Activated naive CD8-positive, alpha-beta T cell treated with anti-CD3 and anti-CD28 coated beads, Interleukin-2, amount 50 U/mL, for 24 hours (primary cell): ENCODE measurements around the gene LYPD8.

Experiments
- ATAC-seq: fragments of 150-1000 bp; cut with Tn5 transposase; one replicate; pipeline ENCODE4 v1.10.0; 2021
- DNase-seq: peaks from one replicate; pipeline ENCODE4 v3.0.0; 2021
- H3K27ac Mint-ChIP-seq: one replicate; pipeline ENCODE4 v1.8.0; 2021; ENCODE audit warnings: mild to moderate bottlenecking, mixed read lengths
- H3K27me3 Mint-ChIP-seq: one replicate; pipeline ENCODE4 v1.8.0; 2021; ENCODE audit warnings: mixed read lengths
- H3K36me3 Mint-ChIP-seq: one replicate; pipeline ENCODE4 v1.8.0; 2021; ENCODE audit warnings: low read depth, mixed read lengths
- H3K4me1 Mint-ChIP-seq: one replicate; pipeline ENCODE4 v1.8.0; 2021; ENCODE audit warnings: mixed read lengths
- H3K4me3 Mint-ChIP-seq: one replicate; pipeline ENCODE4 v1.8.0; 2021; ENCODE audit warnings: mild to moderate bottlenecking, moderate library complexity, mixed read lengths
- H3K9me3 Mint-ChIP-seq: one replicate; pipeline ENCODE4 v1.8.0; 2021; ENCODE audit warnings: mixed read lengths

Gene LYPD8

DNA sequence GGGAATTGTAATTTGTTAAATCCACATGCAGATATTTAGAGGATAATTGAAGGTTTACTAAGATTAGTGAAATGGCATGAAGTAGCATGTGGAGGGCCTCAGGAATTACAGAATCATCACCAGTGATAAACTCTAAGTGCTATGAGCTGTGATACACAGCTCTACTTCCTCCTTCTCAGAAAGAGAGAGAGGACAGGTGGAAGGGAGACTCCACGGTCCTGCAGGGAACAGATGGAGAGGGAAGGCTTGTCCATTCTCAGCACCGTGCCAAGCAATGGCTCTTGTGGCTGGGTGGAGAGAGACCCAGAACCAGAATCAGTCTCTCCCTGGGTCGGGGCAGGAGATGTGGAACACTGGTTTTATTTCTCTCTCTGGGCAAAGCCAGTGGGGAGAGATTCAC is 27.8 kb upstream of the LYPD8 start:
- Mint-ChIP-seq H3K27me3 (peaks cover 9% of the 10 kb centered on the region), H3K4me3 (no peak overlapping the region), H3K9me3 (peaks cover 6% of the 10 kb centered on the region), H3K4me1 (peaks cover 7% of the 10 kb centered on the region), H3K36me3 (peaks cover 5% of the 10 kb centered on the region), H3K27ac (no peak overlapping the region)
- ATAC-seq, result no peak
- no peak for DNase-seq

DNA sequence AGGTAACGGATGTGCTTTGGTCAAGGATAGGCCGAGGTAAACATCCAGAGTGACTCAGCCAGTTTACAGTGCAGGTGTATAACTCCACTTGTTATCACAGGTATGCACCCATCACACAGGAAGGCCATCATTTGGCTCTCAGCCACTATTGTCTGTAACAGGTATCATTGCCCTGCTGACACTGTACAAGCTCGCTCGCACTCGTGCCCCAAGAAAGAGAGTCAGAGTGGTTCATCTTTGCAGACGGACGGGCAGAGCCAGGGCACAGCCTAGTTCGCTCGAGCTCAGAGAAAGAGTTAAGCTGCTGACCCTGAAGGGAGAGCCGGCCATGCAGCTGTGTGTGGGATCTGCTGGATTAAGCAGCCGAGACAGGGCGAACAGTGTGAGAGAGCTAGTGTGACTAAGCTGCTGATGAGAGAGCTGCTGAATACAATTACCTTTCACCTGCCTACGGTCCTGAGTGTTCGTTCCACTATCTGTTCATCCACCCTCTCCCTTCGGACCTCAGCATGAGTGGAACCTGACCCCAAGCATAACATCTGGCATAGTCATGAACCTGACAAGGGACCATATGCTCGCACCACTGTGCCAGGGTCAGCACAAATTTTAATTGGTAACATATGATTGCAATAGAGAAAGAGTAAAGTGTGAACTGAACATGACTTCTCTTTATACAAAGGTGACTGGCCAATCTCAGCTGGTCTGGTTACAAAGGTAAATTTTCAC is 27.0 kb upstream of the LYPD8 start:
- Mint-ChIP-seq H3K9me3 (peaks cover 9% of the 10 kb centered on the region), H3K36me3 (peaks cover 7% of the 10 kb centered on the region), H3K27me3 (peaks cover 9% of the 10 kb centered on the region), H3K27ac (no peak overlapping the region), H3K4me3 (no peak overlapping the region), H3K4me1 (peaks cover 7% of the 10 kb centered on the region)
- ATAC-seq (no peak), DNase-seq (no peak)

DNA sequence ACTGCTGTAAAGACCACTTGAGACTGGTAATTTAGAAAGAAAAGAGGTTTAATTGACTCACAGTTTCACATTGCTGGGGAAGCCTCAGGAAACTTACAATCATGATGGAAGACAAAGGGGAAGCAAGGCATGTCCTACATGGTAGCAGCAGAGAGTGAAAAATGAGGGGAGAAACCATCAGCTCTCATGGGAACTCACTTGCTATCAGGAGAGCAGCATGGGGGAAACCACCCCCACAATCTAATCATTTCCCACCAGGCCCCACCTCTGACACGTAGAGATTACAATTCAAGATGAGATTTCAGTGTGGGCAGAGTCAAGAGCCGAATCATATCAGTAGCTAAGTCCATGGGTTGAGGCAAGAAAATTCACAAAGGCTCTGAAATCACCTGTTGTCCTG is 23.8 kb upstream of the LYPD8 start:
- Mint-ChIP-seq H3K4me3 (no peak overlapping the region), H3K27ac (peak overlapping the region; percentile 5), H3K4me1 (peaks cover 7% of the 10 kb centered on the region), H3K36me3 (peaks cover 12% of the 10 kb centered on the region), H3K27me3 (peaks cover 9% of the 10 kb centered on the region), H3K9me3 (peaks cover 21% of the 10 kb centered on the region)
- DNase-seq (no peak), ATAC-seq (peak; percentile 46)

DNA sequence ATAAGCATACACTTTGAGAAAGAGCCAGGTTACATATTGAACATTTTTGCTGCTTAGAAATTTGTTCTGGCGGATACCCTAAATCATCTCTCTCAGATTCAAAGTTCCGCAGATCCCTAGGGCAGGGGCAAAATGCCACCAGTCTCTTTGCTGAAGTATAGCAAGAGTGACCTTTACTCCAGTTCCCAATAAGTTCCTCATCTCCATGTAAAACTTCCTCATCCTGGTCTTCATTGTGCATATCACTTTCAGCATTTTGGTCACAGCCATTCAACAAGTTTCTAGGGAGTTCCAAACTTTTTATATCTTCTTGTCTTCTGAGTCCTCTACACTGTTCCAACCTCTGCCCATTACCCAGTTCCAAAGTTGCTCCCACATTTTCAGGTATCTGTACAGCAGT is 23.3 kb upstream of the LYPD8 start:
- ATAC-seq (no peak), DNase-seq (no peak)
- H3K27me3 Mint-ChIP-seq, result peaks cover 9% of the 10 kb centered on the region
- peak overlapping the region; percentile 5 for H3K27ac Mint-ChIP-seq
- H3K4me1 Mint-ChIP-seq, result peaks cover 7% of the 10 kb centered on the region
- H3K4me3 Mint-ChIP-seq, result no peak overlapping the region
- H3K36me3 Mint-ChIP-seq, result peaks cover 12% of the 10 kb centered on the region
- H3K9me3 Mint-ChIP-seq, result peaks cover 21% of the 10 kb centered on the region

DNA sequence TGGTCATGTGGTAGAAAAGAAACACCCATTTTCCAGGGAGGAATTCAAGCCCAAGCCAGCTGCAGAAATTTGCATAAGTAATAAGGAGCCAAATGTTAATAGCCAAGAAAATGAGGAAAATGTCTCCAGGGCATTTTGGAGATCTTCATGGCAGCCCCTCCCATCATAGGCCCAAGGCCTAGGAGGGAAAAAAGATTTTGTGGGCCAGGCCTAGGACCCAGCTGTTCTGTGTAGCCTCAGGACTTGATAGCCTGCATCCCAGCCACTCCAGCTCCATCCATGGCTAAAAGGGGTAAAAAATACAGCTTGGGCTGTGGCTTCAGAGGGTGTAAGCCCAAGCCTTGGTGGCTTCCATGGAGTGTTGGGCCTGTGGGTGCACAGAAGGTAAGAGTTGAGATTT is 21.4 kb upstream of the LYPD8 start:
- no peak for ATAC-seq
- H3K4me1 Mint-ChIP-seq, result peaks cover 7% of the 10 kb centered on the region
- H3K27ac Mint-ChIP-seq, result no peak overlapping the region
- peaks cover 12% of the 10 kb centered on the region for H3K36me3 Mint-ChIP-seq
- H3K4me3 Mint-ChIP-seq, result no peak overlapping the region
- H3K27me3 Mint-ChIP-seq, result peaks cover 5% of the 10 kb centered on the region
- DNase-seq, result no peak
- peaks cover 21% of the 10 kb centered on the region for H3K9me3 Mint-ChIP-seq

DNA sequence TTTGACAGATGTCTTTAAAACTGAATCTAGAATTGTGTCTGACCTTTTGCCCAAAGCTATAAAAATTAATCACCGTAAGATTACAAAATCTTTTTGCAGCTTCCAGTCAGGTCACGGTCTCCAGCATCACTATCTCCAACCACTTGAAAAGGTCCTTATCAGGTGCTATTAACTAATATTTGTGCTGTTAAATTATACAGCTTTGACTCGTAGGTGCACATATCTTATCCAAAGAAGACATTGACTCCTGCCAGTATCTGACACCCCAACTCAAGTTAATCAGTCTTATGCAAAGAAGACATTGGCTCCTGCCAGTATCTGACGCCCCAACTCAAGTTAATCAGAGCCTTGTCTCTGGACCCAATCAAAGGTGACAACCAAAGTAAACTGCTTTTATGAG is 19.9 kb upstream of the LYPD8 start:
- H3K4me3 Mint-ChIP-seq, result no peak overlapping the region
- DNase-seq (no peak), ATAC-seq (no peak)
- H3K27me3 Mint-ChIP-seq, result peaks cover 2% of the 10 kb centered on the region
- peaks cover 15% of the 10 kb centered on the region for H3K9me3 Mint-ChIP-seq
- peaks cover 7% of the 10 kb centered on the region for H3K4me1 Mint-ChIP-seq
- H3K36me3 Mint-ChIP-seq, result peaks cover 7% of the 10 kb centered on the region
- no peak overlapping the region for H3K27ac Mint-ChIP-seq

DNA sequence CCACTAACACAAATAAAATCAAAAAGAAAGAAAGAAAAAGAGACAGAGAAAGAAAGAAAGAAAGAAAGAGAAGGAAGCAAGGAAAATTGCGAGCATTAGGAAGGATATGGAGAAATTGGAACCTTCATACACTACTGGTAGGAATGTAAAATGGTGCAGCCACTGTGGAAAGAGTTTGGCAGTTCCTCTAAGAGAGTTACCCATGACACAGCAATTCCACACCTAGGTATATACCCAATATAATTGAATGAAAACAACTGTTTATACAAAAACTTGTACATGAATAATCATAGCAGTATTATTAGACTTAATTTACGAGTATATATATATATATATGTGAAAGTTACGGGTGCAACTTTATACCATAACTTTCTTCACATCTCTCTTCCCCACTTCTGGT is 4.1 kb upstream of the LYPD8 start:
- Mint-ChIP-seq H3K4me3 (no peak overlapping the region), H3K9me3 (peaks cover 9% of the 10 kb centered on the region), H3K36me3 (peaks cover 2% of the 10 kb centered on the region), H3K27me3 (peaks cover 8% of the 10 kb centered on the region), H3K27ac (no peak overlapping the region), H3K4me1 (no peaks in the 10 kb centered on the region)
- ATAC-seq (no peak), DNase-seq (no peak)

DNA sequence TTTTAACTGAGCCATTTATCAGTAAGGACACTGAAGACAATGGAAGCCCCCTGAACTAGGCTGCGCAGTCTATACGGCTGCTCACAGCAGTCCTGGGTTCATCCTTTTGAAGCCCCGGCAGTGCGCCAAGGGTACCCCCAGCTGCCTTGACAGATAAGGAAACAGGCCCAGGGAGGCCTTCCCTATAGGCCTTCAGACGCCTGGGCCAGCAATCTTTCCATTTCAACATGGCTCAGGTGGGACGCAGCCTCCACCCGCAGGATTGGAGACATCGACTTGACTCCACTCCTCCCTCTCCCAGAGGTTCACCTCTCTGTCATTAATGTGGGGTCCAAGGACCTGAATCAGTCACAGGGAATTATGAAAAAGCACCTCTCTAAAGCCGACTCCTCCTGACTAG is 2.8 kb upstream of the LYPD8 start:
- DNase-seq, result no peak
- H3K27ac Mint-ChIP-seq, result no peak overlapping the region
- no peak for ATAC-seq
- H3K36me3 Mint-ChIP-seq, result peaks cover 2% of the 10 kb centered on the region
- H3K4me3 Mint-ChIP-seq, result no peak overlapping the region
- H3K9me3 Mint-ChIP-seq, result peaks cover 9% of the 10 kb centered on the region
- H3K4me1 Mint-ChIP-seq, result no peaks in the 10 kb centered on the region
- H3K27me3 Mint-ChIP-seq, result peaks cover 8% of the 10 kb centered on the region

DNA sequence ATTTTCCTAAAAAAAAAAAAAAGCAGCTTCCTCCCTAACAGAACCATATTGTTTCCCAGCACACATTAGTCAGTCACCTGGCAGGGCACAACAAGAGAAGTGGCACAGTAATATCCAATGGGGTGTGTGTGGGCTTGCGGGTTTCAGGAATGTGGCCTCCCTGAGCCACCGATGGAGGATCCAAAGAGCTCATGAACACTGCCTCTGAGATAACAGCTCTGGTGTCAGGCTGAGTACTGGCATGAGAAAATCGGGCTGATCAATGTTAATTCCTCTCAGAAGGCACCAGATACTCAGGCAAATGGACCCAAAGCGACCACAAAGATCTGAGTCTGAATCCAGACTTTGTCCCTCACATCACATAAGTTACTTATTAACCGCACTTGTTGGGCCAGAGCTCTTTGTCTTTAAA is 2.2 kb upstream of the LYPD8 start:
- DNase-seq (no peak), ATAC-seq (no peak)
- H3K27ac Mint-ChIP-seq, result no peak overlapping the region
- no peaks in the 10 kb centered on the region for H3K4me1 Mint-ChIP-seq
- peaks cover 2% of the 10 kb centered on the region for H3K36me3 Mint-ChIP-seq
- peaks cover 9% of the 10 kb centered on the region for H3K9me3 Mint-ChIP-seq
- peaks cover 8% of the 10 kb centered on the region for H3K27me3 Mint-ChIP-seq
- H3K4me3 Mint-ChIP-seq, result no peak overlapping the region

DNA sequence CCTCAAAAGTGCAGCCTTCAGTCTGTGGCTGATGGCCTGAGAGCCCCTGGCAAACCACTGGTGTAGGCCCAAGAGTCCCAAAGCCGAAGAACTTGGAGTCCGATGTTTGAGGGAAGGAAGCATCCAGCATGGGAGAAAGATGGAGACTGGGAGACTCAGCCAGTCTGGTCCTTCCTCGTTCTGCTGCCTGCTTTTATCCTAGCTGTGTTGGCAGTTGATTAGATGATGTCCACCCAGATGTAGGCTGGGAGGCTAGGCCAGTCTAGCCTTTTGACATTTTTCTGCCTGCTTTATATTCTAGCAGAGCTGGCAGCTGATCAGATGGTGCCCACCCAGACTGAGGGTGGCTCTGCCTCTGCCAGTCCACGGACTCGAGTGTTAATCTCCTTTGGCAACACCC is 1.1 kb upstream of the LYPD8 start:
- peaks cover 9% of the 10 kb centered on the region for H3K9me3 Mint-ChIP-seq
- H3K4me3 Mint-ChIP-seq, result no peak overlapping the region
- no peaks in the 10 kb centered on the region for H3K4me1 Mint-ChIP-seq
- ATAC-seq, result no peak
- no peak overlapping the region for H3K27ac Mint-ChIP-seq
- H3K27me3 Mint-ChIP-seq, result peaks cover 8% of the 10 kb centered on the region
- H3K36me3 Mint-ChIP-seq, result peaks cover 2% of the 10 kb centered on the region
- DNase-seq, result no peak

DNA sequence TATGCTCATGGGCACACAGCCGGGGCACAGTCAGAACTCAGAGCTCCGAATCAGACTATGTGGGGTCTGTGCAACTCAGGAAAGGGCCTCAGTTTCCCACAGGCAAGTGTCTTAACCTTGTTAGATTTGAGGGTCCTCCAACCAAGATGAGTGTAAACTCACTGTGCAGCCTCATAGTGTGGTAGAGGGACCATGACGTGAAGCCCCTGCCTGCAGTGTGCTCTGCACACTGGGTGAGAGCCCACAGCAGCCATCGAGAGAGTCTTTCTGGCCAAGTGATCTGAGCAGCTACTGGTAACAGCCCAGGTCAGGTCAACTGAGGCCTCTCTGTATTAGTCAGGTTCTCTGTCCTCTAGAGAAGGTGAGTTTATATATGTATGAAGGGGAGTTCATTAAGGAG is 592 bp upstream of the LYPD8 start:
- peaks cover under 1% of the 10 kb centered on the region for H3K36me3 Mint-ChIP-seq
- peaks cover 4% of the 10 kb centered on the region for H3K27me3 Mint-ChIP-seq
- DNase-seq (no peak), ATAC-seq (no peak)
- no peak overlapping the region for H3K4me3 Mint-ChIP-seq
- peaks cover 3% of the 10 kb centered on the region for H3K4me1 Mint-ChIP-seq
- H3K27ac Mint-ChIP-seq, result no peak overlapping the region
- peaks cover 4% of the 10 kb centered on the region for H3K9me3 Mint-ChIP-seq

DNA sequence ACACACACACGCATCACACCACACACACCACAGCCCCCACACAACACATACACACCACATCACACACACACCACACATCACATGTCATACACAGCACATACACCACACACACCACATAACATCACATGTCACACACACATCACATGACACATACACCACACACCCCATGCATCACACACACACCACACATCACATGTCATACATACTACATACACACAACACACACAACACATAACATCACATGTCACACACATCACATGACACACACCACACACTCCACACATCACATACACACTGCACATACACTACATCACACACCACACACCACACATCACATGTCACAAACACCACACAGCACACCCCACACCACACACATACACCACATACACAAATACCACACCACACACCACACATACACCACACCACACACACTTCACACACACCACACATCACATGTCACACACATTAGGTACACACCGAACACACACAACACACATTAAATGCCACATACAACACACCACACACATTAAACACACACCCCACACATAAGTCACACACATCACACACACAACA is 1.8 kb downstream of the LYPD8 start:
- Mint-ChIP-seq H3K27me3 (no peaks in the 10 kb centered on the region), H3K4me1 (peaks cover 10% of the 10 kb centered on the region), H3K9me3 (no peaks in the 10 kb centered on the region), H3K27ac (no peak overlapping the region), H3K4me3 (no peak overlapping the region), H3K36me3 (no peaks in the 10 kb centered on the region)
- ATAC-seq, result no peak
- no peak for DNase-seq

DNA sequence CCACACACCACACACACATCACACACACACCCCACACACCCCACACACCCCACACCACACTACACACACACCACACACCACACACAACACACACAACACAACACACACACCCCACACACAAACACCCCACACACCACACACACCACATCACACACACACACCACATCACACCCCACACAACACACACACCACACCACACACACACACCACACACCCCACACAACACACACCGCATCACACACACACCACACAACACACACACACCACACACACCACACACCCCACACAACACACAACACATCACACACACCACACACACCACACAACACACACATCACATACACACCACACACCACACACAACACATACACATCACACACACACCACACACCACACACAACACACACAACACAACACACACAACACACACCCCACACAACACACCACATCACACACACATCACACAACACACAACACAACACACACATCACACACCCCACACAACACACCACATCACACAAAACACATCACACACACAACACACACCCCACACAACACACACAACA is 2.4 kb downstream of the LYPD8 start:
- no peak for DNase-seq
- no peak overlapping the region for H3K4me3 Mint-ChIP-seq
- peaks cover 10% of the 10 kb centered on the region for H3K4me1 Mint-ChIP-seq
- H3K36me3 Mint-ChIP-seq, result no peaks in the 10 kb centered on the region
- no peak for ATAC-seq
- no peaks in the 10 kb centered on the region for H3K27me3 Mint-ChIP-seq
- no peak overlapping the region for H3K27ac Mint-ChIP-seq
- no peaks in the 10 kb centered on the region for H3K9me3 Mint-ChIP-seq

DNA sequence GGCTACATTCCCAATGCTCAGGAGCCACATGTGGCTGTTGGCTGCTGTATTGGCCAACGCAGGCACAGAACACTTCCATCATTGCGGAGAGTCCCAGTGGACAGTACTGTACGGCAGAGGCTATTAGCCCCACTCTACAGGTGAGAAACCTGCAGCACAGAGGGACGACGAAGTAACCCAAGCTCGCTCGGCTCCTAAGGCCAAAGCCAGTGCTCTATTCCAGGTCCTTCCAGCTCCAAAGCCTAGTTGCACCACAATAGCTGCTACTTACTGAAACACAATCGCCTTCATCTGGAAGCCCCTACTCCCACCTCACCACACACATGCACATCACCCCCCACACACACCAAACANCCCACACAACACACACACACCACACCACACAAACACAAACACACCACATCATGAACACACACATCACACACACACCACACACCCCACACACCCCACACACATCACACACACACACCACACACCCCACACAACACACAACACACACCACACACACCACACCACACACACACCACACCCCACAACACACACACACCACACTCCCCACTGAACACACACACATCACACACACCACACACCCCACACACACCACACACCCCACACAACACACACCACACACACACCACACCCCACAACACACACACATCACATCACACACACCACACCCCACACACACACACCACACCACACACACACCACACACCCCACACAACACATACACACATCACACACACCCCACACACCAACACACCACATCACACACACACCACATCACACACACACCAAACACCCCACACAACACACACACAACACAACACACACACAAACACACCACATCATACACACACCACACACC is 3.2 kb downstream of the LYPD8 start:
- peaks cover 10% of the 10 kb centered on the region for H3K4me1 Mint-ChIP-seq
- no peak for DNase-seq
- H3K27ac Mint-ChIP-seq, result no peak overlapping the region
- no peaks in the 10 kb centered on the region for H3K9me3 Mint-ChIP-seq
- H3K4me3 Mint-ChIP-seq, result no peak overlapping the region
- peak; percentile 12 for ATAC-seq
- no peaks in the 10 kb centered on the region for H3K27me3 Mint-ChIP-seq
- no peaks in the 10 kb centered on the region for H3K36me3 Mint-ChIP-seq

DNA sequence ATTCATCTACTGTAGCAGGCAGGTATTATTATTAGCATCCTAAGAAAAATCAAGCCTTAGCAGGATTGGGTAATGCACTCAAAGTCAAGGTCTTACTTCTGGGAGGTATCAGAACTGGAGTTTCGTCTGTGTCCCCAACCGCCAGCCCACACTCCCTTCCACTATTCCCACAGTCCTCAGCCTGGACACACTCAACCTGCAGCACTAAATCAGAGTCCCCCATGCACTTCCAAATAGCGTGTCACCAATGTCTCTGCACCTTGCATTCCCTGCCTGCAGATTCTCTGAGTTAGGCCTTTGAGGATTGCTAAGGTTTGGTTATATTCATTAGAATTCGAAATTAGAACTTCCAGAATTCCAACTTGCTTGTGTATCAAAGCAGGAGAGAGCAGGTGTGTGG is 3.9 kb downstream of the LYPD8 start:
- DNase-seq (no peak), ATAC-seq (no peak)
- H3K4me3 Mint-ChIP-seq, result no peak overlapping the region
- no peak overlapping the region for H3K27ac Mint-ChIP-seq
- H3K27me3 Mint-ChIP-seq, result no peaks in the 10 kb centered on the region
- no peaks in the 10 kb centered on the region for H3K9me3 Mint-ChIP-seq
- no peaks in the 10 kb centered on the region for H3K36me3 Mint-ChIP-seq
- H3K4me1 Mint-ChIP-seq, result peaks cover 10% of the 10 kb centered on the region
